Mammary epithelial cell (primary cell): Measurements from ENCODE around the gene CHRM3.
"Not testable (repeated sequence)": the region's sequence is repeated elsewhere in the genome, so short reads cannot be mapped to it uniquely, and the experiment has no call there.

Source experiments
- EZH2 ChIP-seq: IDR thresholded peaks from 2 replicates; pipeline ENCODE4 v1.6.1; 2012; ENCODE audit warnings: low read length, inconsistent platforms, borderline replicate concordance
- TF ChIP-seq, protein P1 (sequence below), 2 donors: IDR thresholded peaks in 1 of 2; conservative IDR thresholded peaks in 1 of 2; 2 replicates each; pipeline ENCODE4 v1.5.1; 2011 to 2012; ENCODE audit warnings: inconsistent platforms in 2 of 2, low read length in 2 of 2, mild to moderate bottlenecking in 2 of 2, control low read depth in 1 of 2, low read depth in 1 of 2; ENCODE audit not compliant: insufficient read depth in 1 of 2; ENCODE audit errors: extremely low read depth in 1 of 2

DNA sequence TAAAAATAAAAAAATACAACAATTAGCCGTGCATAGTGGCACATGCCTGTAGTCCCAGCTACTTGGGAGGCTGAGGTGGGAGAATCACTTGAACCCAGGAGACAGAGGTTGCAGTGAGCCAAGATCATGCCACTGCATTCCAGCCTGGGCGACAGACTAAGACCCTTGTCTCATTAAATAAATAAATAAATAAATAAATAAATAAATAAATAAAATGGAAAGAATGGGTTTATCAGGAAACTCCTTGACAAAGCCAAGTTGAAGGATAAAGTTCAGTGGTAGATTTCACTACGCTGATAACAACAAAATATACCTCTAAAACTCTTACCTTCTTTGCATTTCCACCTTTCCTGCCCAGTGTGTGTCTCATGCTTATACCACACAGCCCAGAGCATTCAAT, 15.5 kb upstream of the CHRM3 start:
- TF ChIP-seq, protein P1, sequence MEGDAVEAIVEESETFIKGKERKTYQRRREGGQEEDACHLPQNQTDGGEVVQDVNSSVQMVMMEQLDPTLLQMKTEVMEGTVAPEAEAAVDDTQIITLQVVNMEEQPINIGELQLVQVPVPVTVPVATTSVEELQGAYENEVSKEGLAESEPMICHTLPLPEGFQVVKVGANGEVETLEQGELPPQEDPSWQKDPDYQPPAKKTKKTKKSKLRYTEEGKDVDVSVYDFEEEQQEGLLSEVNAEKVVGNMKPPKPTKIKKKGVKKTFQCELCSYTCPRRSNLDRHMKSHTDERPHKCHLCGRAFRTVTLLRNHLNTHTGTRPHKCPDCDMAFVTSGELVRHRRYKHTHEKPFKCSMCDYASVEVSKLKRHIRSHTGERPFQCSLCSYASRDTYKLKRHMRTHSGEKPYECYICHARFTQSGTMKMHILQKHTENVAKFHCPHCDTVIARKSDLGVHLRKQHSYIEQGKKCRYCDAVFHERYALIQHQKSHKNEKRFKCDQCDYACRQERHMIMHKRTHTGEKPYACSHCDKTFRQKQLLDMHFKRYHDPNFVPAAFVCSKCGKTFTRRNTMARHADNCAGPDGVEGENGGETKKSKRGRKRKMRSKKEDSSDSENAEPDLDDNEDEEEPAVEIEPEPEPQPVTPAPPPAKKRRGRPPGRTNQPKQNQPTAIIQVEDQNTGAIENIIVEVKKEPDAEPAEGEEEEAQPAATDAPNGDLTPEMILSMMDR (conservative IDR thresholded peaks at IDR 0.05 in 1 of 2, IDR thresholded peaks at IDR 0.05 in 1 of 2; ENCODE audit: extremely low read depth in 1 of 2, insufficient read depth in 1 of 2, low read depth in 1 of 2, low read length in 2 of 2) = not testable (repeated sequence)
- TF ChIP-seq EZH2 = not testable (repeated sequence)
